ENCODE data around the gene B2M.
A peak's percentile ranks its signal among the peaks of the same experiment; 100 is the strongest.
"Not testable (repeated sequence)": the region's sequence is repeated elsewhere in the genome, so short reads cannot be mapped to it uniquely, and the experiment has no call there.

B2M gene

DNA sequence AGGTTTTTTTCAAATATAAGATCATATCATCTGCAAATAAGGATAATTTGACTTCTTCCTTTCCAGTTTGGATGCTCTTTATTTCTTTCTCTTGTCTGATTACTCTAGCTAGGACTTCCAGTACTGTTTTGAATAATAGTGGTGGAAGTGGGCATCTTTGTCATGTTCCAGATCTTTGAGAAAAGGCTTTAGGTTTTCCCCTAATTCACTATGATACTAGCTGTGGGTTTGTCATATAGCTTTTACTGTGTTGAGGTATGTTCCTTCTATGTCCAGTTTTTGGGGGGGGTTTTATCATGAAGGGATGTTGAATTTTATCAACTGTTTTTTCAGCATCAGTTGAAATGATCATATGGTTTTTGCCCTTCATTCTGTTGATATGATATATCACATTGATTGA is 10.6 kb upstream of the B2M start:
- not testable (repeated sequence) for DNase-seq

DNA sequence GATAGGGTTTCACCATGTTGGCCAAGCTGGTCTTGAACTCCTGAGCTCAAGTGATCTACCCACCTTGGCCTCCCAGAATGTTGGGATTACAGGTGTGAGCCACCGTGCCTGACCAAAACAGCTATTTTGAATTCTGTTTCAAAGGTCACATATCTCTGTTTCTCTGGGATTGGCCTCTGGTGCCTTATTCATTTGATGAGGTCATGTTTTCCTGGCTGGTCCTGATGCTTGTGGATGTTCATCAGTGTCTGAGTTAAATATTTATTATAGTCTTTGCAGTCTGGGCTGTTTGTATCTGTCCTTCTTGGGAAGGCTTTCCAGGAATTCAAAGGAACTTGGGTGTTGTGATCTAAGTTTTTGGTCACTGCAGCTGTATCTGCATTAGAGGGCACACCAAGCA is 5.3 kb upstream of the B2M start:
- DNase-seq, result no peak

DNA sequence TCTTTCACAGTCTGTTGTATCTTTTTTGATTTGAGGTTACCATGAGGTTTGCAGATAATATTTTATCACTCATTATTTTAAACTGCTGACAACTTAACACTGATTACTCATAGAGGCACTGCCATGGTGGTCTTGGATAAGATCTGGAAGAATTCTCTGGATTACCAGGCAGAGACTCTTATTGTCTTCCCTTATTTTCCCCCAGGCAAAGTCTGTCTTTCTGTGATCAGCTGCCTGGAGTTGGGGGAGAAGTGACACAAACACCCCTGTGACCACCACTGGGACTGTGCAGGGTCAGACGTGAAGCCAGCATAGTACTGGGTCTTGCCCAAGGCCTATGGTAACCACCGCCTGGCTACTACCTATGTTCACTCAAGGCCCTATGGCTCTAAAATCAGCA is 4.9 kb upstream of the B2M start:
- no peak for DNase-seq

DNA sequence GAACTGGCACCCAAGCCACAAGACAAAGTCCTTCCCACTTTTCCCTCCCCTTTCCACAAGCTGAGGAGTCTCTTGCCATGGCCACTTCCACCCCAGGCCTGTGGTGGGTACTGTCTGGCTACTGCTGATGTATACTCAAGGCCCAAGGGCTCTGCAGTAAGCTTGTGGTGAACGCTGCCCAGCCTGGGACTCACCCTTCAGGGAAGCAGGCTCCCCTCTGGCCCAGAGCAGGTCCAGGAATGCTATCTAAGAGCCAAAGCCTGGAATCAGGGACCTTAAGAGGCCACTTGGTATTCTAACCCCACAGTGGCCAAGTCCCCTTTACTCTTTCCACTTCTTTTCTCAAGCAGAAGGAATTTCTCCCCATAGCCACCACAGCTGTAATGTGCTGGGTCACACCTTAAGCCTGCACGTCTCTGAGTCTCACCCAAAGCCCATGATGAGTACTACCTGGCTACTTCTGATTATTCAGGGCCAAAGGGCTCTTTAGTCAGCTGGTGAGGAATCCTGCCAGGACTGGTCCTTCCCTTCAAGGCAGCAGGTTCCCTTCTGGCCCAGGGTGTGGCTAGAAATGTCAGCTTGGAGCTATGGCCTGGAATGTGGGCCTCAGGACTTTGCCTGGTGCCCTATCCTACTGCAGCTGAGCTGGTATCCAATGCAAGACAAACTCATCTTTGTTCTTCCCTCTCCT is 4.2 kb upstream of the B2M start:
- no peak for DNase-seq

DNA sequence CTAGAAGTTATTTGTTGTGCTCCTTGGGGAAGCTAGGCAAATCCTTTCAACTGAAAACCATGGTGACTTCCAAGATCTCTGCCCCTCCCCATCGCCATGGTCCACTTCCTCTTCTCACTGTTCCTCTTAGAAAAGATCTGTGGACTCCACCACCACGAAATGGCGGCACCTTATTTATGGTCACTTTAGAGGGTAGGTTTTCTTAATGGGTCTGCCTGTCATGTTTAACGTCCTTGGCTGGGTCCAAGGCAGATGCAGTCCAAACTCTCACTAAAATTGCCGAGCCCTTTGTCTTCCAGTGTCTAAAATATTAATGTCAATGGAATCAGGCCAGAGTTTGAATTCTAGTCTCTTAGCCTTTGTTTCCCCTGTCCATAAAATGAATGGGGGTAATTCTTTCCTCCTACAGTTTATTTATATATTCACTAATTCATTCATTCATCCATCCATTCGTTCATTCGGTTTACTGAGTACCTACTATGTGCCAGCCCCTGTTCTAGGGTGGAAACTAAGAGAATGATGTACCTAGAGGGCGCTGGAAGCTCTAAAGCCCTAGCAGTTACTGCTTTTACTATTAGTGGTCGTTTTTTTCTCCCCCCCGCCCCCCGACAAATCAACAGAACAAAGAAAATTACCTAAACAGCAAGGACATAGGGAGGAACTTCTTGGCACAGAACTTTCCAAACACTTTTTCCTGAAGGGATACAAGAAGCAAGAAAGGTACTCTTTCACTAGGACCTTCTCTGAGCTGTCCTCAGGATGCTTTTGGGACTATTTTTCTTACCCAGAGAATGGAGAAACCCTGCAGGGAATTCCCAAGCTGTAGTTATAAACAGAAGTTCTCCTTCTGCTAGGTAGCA is 851 bp upstream of the B2M start:
- DNase-seq, result no peak

DNA sequence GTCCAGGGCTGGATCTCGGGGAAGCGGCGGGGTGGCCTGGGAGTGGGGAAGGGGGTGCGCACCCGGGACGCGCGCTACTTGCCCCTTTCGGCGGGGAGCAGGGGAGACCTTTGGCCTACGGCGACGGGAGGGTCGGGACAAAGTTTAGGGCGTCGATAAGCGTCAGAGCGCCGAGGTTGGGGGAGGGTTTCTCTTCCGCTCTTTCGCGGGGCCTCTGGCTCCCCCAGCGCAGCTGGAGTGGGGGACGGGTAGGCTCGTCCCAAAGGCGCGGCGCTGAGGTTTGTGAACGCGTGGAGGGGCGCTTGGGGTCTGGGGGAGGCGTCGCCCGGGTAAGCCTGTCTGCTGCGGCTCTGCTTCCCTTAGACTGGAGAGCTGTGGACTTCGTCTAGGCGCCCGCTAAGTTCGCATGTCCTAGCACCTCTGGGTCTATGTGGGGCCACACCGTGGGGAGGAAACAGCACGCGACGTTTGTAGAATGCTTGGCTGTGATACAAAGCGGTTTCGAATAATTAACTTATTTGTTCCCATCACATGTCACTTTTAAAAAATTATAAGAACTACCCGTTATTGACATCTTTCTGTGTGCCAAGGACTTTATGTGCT is 527 bp downstream of the B2M start:
- DNase-seq, result peak; percentile 58

DNA sequence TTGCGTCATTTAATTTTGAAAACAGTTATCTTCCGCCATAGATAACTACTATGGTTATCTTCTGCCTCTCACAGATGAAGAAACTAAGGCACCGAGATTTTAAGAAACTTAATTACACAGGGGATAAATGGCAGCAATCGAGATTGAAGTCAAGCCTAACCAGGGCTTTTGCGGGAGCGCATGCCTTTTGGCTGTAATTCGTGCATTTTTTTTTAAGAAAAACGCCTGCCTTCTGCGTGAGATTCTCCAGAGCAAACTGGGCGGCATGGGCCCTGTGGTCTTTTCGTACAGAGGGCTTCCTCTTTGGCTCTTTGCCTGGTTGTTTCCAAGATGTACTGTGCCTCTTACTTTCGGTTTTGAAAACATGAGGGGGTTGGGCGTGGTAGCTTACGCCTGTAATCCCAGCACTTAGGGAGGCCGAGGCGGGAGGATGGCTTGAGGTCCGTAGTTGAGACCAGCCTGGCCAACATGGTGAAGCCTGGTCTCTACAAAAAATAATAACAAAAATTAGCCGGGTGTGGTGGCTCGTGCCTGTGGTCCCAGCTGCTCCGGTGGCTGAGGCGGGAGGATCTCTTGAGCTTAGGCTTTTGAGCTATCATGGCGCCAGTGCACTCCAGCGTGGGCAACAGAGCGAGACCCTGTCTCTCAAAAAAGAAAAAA is 1.2 kb downstream of the B2M start:
- DNase-seq, result peak; percentile 58

DNA sequence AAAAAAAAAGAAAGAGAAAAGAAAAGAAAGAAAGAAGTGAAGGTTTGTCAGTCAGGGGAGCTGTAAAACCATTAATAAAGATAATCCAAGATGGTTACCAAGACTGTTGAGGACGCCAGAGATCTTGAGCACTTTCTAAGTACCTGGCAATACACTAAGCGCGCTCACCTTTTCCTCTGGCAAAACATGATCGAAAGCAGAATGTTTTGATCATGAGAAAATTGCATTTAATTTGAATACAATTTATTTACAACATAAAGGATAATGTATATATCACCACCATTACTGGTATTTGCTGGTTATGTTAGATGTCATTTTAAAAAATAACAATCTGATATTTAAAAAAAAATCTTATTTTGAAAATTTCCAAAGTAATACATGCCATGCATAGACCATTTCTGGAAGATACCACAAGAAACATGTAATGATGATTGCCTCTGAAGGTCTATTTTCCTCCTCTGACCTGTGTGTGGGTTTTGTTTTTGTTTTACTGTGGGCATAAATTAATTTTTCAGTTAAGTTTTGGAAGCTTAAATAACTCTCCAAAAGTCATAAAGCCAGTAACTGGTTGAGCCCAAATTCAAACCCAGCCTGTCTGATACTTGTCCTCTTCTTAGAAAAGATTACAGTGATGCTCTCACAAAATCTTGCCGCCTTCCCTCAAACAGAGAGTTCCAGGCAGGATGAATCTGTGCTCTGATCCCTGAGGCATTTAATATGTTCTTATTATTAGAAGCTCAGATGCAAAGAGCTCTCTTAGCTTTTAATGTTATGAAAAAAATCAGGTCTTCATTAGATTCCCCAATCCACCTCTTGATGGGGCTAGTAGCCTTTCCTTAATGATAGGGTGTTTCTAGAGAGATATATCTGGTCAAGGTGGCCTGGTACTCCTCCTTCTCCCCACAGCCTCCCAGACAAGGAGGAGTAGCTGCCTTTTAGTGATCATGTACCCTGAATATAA is 2.0 kb downstream of the B2M start:
- DNase-seq, result no peak

DNA sequence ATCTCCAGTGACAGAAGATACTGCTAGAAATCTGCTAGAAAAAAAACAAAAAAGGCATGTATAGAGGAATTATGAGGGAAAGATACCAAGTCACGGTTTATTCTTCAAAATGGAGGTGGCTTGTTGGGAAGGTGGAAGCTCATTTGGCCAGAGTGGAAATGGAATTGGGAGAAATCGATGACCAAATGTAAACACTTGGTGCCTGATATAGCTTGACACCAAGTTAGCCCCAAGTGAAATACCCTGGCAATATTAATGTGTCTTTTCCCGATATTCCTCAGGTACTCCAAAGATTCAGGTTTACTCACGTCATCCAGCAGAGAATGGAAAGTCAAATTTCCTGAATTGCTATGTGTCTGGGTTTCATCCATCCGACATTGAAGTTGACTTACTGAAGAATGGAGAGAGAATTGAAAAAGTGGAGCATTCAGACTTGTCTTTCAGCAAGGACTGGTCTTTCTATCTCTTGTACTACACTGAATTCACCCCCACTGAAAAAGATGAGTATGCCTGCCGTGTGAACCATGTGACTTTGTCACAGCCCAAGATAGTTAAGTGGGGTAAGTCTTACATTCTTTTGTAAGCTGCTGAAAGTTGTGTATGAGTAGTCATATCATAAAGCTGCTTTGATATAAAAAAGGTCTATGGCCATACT is 4.0 kb downstream of the B2M start:
- no peak for DNase-seq

DNA sequence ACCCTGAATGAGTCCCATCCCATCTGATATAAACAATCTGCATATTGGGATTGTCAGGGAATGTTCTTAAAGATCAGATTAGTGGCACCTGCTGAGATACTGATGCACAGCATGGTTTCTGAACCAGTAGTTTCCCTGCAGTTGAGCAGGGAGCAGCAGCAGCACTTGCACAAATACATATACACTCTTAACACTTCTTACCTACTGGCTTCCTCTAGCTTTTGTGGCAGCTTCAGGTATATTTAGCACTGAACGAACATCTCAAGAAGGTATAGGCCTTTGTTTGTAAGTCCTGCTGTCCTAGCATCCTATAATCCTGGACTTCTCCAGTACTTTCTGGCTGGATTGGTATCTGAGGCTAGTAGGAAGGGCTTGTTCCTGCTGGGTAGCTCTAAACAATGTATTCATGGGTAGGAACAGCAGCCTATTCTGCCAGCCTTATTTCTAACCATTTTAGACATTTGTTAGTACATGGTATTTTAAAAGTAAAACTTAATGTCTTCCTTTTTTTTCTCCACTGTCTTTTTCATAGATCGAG is 4.5 kb downstream of the B2M start:
- no peak for DNase-seq

DNA sequence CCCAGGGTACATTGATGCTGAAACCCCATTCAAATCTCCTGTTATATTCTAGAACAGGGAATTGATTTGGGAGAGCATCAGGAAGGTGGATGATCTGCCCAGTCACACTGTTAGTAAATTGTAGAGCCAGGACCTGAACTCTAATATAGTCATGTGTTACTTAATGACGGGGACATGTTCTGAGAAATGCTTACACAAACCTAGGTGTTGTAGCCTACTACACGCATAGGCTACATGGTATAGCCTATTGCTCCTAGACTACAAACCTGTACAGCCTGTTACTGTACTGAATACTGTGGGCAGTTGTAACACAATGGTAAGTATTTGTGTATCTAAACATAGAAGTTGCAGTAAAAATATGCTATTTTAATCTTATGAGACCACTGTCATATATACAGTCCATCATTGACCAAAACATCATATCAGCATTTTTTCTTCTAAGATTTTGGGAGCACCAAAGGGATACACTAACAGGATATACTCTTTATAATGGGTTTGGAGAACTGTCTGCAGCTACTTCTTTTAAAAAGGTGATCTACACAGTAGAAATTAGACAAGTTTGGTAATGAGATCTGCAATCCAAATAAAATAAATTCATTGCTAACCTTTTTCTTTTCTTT is 5.8 kb downstream of the B2M start:
- no peak for DNase-seq

DNA sequence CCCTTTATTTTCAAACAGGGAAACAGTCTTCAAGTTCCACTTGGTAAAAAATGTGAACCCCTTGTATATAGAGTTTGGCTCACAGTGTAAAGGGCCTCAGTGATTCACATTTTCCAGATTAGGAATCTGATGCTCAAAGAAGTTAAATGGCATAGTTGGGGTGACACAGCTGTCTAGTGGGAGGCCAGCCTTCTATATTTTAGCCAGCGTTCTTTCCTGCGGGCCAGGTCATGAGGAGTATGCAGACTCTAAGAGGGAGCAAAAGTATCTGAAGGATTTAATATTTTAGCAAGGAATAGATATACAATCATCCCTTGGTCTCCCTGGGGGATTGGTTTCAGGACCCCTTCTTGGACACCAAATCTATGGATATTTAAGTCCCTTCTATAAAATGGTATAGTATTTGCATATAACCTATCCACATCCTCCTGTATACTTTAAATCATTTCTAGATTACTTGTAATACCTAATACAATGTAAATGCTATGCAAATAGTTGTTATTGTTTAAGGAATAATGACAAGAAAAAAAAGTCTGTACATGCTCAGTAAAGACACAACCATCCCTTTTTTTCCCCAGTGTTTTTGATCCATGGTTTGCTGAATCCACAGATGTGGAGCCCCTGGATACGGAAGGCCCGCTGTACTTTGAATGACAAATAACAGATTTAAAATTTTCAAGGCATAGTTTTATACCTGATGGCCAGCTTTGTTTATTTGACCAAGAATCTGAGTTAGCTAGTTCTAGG is 7.0 kb downstream of the B2M start:
- DNase-seq, result no peak

DNA sequence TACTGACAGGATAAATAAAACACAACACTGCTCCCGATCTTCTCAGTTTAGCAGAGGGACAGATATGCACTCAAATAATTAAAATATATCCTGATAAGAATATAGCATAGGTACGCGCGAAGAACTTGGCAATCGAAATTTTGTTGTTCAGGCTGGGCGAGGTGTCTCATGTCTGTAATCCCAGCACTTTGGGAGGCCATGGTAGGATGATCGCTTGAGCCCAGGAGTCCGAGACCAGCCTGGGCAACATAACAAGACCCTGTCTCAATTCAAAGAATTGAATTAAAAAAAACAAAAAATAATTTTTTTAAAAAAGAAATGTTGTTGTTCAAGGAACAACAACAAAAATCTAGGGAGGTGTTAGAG is 7.6 kb downstream of the B2M start:
- DNase-seq, result no peak

DNA sequence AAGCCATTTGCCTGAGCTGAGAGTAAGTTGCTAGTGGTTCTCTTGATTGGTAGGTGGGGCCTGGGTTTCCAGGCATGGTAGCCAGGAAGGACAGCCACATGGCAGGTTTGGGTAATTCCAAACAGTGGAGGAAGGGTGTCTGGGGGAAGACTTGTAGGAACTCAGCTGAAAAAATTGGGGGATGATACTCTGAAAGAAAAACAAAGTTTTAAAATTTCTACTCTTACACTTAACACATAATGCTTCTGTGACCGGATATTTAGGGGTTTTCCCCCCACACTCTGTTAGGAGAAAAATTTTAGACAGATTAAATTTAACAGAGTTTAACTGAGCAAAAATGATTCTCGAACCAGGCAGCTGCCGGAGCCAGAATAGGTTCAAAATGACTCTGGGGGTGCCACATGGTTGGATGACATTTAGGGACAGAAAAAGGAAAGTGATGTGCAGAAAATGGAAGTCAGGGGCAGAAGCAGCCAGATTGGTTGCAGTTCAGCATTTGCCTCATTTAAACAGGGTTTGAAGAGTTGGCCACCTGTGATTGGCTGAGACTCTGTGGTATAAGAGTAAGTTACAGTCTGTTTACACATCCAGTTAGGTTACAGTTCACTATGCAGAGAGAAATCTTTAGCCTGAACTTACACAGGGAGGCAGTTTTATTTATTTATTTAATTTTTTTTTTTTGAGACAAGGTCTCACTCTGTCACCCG is 8.1 kb downstream of the B2M start:
- no peak for DNase-seq

DNA sequence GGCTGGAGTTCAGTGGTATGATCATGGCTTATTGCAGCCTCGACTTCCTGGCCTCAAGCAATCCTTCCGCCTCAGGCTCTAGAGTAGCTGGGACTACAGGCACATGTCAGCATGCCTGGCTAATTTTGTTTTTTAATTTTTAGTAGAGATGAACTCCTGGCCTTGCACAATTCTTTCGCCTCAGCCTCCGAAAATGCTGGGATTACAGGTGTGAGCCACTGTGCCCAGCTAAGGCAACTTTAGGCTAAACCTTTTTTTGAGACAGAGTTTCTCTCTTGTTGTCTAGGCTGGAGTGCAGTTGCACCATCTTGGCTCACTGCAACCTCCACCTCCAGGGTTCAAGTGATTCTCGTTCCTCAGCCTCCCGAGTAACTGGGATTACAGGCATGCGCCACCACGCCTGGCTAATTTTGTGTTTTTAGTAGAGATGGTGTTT is 8.7 kb downstream of the B2M start:
- not testable (repeated sequence) for DNase-seq

DNA sequence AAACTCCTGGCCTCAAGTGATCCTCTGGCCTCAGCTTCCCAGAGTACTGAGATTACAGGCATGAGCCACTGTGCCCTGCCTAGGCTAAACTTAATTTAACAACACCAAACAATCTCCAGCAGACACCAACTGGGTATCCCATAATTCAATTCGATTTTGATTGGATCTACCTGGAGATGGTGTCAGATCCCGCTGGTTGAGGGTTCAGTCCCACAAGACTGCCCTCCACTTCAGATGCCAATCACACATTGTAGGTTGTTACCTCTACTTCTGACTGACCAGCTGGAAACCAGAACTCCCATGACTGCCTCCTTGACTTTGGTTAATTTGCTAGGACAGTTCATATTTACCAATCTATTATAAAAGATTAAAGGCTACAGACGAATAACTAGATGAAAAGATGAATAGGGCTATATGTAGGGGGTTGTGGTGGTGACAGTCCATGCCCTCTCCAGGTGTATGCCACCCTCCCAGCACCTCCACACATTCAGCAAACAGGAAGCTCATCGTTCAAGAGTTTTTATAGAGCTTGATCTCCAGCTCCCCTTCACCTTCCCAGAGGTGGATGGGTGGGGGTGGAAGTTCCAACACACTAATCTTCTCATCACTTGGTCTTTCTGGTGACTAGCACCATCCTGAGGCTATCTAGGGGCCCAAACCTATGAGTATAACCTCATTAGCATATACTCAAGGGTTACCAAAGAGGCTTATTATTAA is 9.3 kb downstream of the B2M start:
- DNase-seq, result no peak

DNA sequence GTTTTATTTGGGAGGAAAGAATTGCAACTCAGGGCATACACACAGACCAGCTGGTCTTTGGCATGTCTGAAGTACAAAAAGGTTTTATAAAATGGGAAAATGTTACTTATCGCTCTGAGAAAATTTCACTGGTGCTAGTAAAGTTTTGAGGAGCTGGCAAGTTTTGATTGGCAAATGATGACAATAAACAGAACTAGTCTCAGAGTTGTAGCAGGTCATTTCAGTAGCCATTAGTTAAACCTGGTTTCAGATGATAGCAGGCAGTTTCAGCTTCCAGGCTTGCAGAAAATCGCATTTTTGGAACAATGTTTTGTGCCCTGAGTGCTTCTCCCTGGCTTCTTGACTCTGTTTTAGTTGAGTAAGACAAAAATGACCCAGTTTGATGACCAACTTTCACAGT is 10.7 kb downstream of the B2M start:
- no peak for DNase-seq

DNA sequence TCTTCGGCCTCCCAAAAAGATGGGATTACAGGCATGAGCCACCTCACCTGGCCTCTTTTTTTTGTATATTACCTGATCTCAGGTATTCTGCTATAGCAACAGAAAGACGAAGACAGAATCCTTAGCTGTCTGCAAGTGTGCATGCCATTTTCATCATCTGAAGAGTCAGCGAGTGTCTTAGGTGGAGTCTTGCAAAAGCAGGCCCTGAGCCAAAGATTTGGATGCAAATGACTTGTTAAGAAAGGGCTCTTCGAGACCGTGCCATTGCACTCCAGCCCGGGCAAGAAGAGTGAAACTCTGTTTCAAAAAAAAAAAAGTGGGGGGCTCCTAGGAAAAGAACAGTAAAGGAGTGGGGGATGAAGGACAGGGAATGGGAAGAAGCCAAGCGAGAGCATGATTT is 14.8 kb downstream of the B2M start:
- DNase-seq, result no peak

Data from midbrain (tissue), 1 donor.